ENCODE data around the gene TBC1D2B. TPM values are rescaled to one million over a fixed set of nuclear protein-coding genes. Genes with fewer than 3 reads are reported as not detected.

The TBC1D2B gene
- polyA plus RNA-seq, 1 donor (not counting 4 experiments of a cell fraction or from before 2014, with no cell fraction given) = 27.0 TPM

DNA sequence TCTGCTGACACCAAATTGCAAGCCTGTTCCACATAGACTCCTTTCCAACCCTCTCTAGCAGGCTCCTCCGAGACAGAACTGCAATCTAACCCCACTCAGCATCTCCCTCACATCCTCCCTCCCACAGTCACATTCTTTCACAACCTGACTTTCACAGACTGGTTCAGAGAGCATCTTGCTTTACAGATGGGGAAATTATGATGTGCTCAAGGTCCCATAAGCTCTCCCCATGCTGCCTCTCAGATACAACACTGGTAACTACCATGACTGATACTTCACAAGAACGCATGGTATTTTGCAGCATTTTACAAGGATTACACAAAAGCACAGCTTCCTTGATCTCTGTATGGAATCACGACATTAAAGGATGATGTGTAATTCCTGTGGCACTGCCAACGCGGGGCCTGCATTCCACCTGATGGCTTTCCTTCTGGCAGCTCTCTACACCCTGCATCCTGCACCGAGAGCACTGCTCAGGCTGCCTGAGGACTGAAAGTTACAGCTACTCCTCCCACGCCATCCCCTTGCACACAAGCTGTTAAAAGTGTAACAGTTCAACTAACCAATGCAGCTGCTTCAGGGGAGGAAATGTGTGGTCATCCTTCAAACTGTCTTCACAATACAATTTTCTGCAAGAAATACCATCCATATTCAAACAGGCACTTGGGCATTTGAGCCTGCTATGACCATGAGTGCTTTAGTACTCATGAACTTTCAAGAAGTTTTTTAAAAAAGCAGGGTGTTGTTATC, 27.6 kb downstream of the TBC1D2B start:
- DNase-seq (ENCODE audit: low read depth, low spot score) (no peak), FAIRE-seq (no peak)
- Histone ChIP-seq H3K79me2 (ENCODE audit: control insufficient read depth, insufficient read depth, low read length) (peaks cover 5% of the 10 kb centered on the region), H2AFZ (ENCODE audit: control insufficient read depth, low read length) (no peak overlapping the region), H3K27me3 (ENCODE audit: control insufficient read depth, extremely low read depth, insufficient read depth, low read length) (no peaks in the 10 kb centered on the region), H3K9me1 (ENCODE audit: control insufficient read depth, extremely low read depth, insufficient read depth, low read length) (peaks cover 5% of the 10 kb centered on the region), H3K36me3 (ENCODE audit: control insufficient read depth in 2 of 2, extremely low read depth in 1 of 2, insufficient read depth in 2 of 2, low read length in 2 of 2) (peaks cover 7 to 8% of the 10 kb centered on the region in 2 experiments), H3K27ac (ENCODE audit: control insufficient read depth, insufficient read depth, low read length) (no peak overlapping the region), H3K4me3 (ENCODE audit: control insufficient read depth in 2 of 3, extremely low read depth in 1 of 3, insufficient read depth in 2 of 3, low read depth in 1 of 3, low read length in 3 of 3) (no peak overlapping the region), H4K20me1 (ENCODE audit: control insufficient read depth, extremely low read depth, insufficient read depth, low read length) (no peaks in the 10 kb centered on the region), H3K4me1 (ENCODE audit: control insufficient read depth, extremely low read depth, insufficient read depth, low read length) (no peaks in the 10 kb centered on the region), H3K9me3 (ENCODE audit: control insufficient read depth, low read depth, low read length) (no peaks in the 10 kb centered on the region), H3K4me2 (ENCODE audit: control insufficient read depth, extremely low read depth, insufficient read depth, low read depth, low read length) (no peak overlapping the region), H3K9ac (ENCODE audit: control insufficient read depth, extremely low read depth, insufficient read depth, low read length) (no peak overlapping the region)
- TF ChIP-seq EZH2 (IDR thresholded peaks at IDR 0.05; ENCODE audit: low read length) = no peak
- TF ChIP-seq, protein P1, sequence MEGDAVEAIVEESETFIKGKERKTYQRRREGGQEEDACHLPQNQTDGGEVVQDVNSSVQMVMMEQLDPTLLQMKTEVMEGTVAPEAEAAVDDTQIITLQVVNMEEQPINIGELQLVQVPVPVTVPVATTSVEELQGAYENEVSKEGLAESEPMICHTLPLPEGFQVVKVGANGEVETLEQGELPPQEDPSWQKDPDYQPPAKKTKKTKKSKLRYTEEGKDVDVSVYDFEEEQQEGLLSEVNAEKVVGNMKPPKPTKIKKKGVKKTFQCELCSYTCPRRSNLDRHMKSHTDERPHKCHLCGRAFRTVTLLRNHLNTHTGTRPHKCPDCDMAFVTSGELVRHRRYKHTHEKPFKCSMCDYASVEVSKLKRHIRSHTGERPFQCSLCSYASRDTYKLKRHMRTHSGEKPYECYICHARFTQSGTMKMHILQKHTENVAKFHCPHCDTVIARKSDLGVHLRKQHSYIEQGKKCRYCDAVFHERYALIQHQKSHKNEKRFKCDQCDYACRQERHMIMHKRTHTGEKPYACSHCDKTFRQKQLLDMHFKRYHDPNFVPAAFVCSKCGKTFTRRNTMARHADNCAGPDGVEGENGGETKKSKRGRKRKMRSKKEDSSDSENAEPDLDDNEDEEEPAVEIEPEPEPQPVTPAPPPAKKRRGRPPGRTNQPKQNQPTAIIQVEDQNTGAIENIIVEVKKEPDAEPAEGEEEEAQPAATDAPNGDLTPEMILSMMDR (optimal IDR thresholded peaks at IDR 0.05 in 1 of 3, IDR thresholded peaks at IDR 0.05 in 1 of 3, conservative IDR thresholded peaks at IDR 0.05 in 1 of 3; ENCODE audit: extremely low read depth in 1 of 3, insufficient read depth in 2 of 3, low read length in 3 of 3) = no peak
- dilution Hi-C loops (cut with MboI; ENCODE audit: extremely low pct_ligation_motif_present, low sequenced_read_pairs) = no loop called here

DNA sequence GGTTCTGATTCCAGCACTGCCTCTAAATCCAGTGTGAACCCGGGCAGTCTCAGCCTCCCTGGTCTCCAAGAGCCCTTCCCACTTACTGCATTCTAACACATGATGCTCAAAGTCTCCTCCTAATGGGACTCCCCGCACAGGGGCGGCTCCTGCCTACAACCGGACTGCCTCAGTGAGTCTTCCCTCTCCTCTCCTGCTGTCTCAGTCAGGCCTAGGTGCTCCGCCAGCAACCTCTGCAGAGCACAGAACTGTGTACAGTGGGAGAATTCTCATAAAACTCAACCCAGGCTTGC, 28.9 kb downstream of the TBC1D2B start:
- no peaks in the 10 kb centered on the region for H4K20me1 ChIP-seq (ENCODE audit: control insufficient read depth, extremely low read depth, insufficient read depth, low read length)
- H3K4me2 ChIP-seq (ENCODE audit: control insufficient read depth, extremely low read depth, insufficient read depth, low read depth, low read length) = no peak overlapping the region
- no peak overlapping the region for H3K9ac ChIP-seq (ENCODE audit: control insufficient read depth, extremely low read depth, insufficient read depth, low read length)
- TF ChIP-seq EZH2 (IDR thresholded peaks at IDR 0.05; ENCODE audit: low read length) = no peak
- TF ChIP-seq, protein P1 (optimal IDR thresholded peaks at IDR 0.05 in 1 of 3, IDR thresholded peaks at IDR 0.05 in 1 of 3, conservative IDR thresholded peaks at IDR 0.05 in 1 of 3; ENCODE audit: extremely low read depth in 1 of 3, insufficient read depth in 2 of 3, low read length in 3 of 3) = no peak
- no peaks in the 10 kb centered on the region for H3K9me3 ChIP-seq (ENCODE audit: control insufficient read depth, low read depth, low read length)
- H3K9me1 ChIP-seq (ENCODE audit: control insufficient read depth, extremely low read depth, insufficient read depth, low read length) = peaks cover 4% of the 10 kb centered on the region
- dilution Hi-C loops (cut with MboI; ENCODE audit: extremely low pct_ligation_motif_present, low sequenced_read_pairs) = no loop called here
- H3K79me2 ChIP-seq (ENCODE audit: control insufficient read depth, insufficient read depth, low read length) = peaks cover under 1% of the 10 kb centered on the region
- peaks cover 6 to 9% of the 10 kb centered on the region in 2 experiments for H3K36me3 ChIP-seq (ENCODE audit: control insufficient read depth in 2 of 2, extremely low read depth in 1 of 2, insufficient read depth in 2 of 2, low read length in 2 of 2)
- DNase-seq (ENCODE audit: low read depth, low spot score) (no peak), FAIRE-seq (no peak)
- H3K27me3 ChIP-seq (ENCODE audit: control insufficient read depth, extremely low read depth, insufficient read depth, low read length) = no peaks in the 10 kb centered on the region
- no peak overlapping the region for H3K27ac ChIP-seq (ENCODE audit: control insufficient read depth, insufficient read depth, low read length)
- H3K4me1 ChIP-seq (ENCODE audit: control insufficient read depth, extremely low read depth, insufficient read depth, low read length) = no peaks in the 10 kb centered on the region
- H3K4me3 ChIP-seq (ENCODE audit: control insufficient read depth in 2 of 3, extremely low read depth in 1 of 3, insufficient read depth in 2 of 3, low read depth in 1 of 3, low read length in 3 of 3) = no peak overlapping the region
- no peak overlapping the region for H2AFZ ChIP-seq (ENCODE audit: control insufficient read depth, low read length)

Measured in keratinocyte (primary cell).